Gastroesophageal sphincter (tissue), 3 donors: ENCODE results near the gene PHC2.

ENCODE experiments used
- EP300 ChIP-seq: sonication (generic); formaldehyde crosslinking; IDR thresholded peaks from one replicate; pipeline ENCODE4 v1.6.1; 2017; ENCODE audit warnings: antibody characterized with exemption, mild to moderate bottlenecking
- POLR2A ChIP-seq, 2 donors: fragments of 450-650 bp; IDR thresholded peaks; one replicate each; pipeline ENCODE4 v1.6.1; 2017; ENCODE audit warnings: antibody characterized with exemption in 2 of 2, mild to moderate bottlenecking in 2 of 2, moderate library complexity in 1 of 2
- POLR2AphosphoS5 ChIP-seq: sonication (generic); formaldehyde crosslinking; IDR thresholded peaks from one replicate; pipeline ENCODE4 v1.6.1; 2017; ENCODE audit warnings: antibody characterized with exemption
- TF ChIP-seq, protein P1 (sequence below), 4 experiments: fragments of 200-600 bp in 2 of 4; fragments of 450-650 bp in 2 of 4; sonication (generic) in 1 of 4; IDR thresholded peaks; one replicate each; pipeline ENCODE4 v1.5.1; 2017 to 2019; ENCODE audit warnings: antibody characterized with exemption in 4 of 4, mild to moderate bottlenecking in 2 of 4, moderate library complexity in 2 of 4

- TF ChIP-seq, protein P1, sequence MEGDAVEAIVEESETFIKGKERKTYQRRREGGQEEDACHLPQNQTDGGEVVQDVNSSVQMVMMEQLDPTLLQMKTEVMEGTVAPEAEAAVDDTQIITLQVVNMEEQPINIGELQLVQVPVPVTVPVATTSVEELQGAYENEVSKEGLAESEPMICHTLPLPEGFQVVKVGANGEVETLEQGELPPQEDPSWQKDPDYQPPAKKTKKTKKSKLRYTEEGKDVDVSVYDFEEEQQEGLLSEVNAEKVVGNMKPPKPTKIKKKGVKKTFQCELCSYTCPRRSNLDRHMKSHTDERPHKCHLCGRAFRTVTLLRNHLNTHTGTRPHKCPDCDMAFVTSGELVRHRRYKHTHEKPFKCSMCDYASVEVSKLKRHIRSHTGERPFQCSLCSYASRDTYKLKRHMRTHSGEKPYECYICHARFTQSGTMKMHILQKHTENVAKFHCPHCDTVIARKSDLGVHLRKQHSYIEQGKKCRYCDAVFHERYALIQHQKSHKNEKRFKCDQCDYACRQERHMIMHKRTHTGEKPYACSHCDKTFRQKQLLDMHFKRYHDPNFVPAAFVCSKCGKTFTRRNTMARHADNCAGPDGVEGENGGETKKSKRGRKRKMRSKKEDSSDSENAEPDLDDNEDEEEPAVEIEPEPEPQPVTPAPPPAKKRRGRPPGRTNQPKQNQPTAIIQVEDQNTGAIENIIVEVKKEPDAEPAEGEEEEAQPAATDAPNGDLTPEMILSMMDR (IDR thresholded peaks at IDR 0.05), result no peak
- no peak for TF ChIP-seq POLR2AphosphoS5
- TF ChIP-seq POLR2A (IDR thresholded peaks at IDR 0.05), result no peak
- TF ChIP-seq EP300, result no peak
These were observed 102.1 kb downstream of the PHC2 start for GRCh38 chr1:33328817-33329216.
